Memory B cell (primary cell): ENCODE data around the gene PRTN3.

ENCODE experiments used
- ATAC-seq: fragments of 150-1000 bp; cut with Tn5 transposase; 2 replicates; pipeline ENCODE4 v1.10.0; 2021; ENCODE audit warnings: low read depth, mild to moderate bottlenecking, moderate library complexity
- DNase-seq, 2 donors: peaks; one replicate each; pipeline ENCODE4 v3.0.0; 2022; ENCODE audit warnings: low spot score in 2 of 2
- H3K27ac Mint-ChIP-seq: one replicate; pipeline ENCODE4 v1.8.0; 2022; ENCODE audit warnings: mild to moderate bottlenecking, moderate library complexity, mixed read lengths
- H3K27me3 Mint-ChIP-seq: one replicate; pipeline ENCODE4 v1.8.0; 2022; ENCODE audit warnings: mixed read lengths
- H3K36me3 Mint-ChIP-seq: one replicate; pipeline ENCODE4 v1.8.0; 2022; ENCODE audit warnings: mild to moderate bottlenecking, mixed read lengths
- H3K4me1 Mint-ChIP-seq: one replicate; pipeline ENCODE4 v1.8.0; 2022; ENCODE audit warnings: mixed read lengths
- H3K4me3 Mint-ChIP-seq: one replicate; pipeline ENCODE4 v1.8.0; 2022; ENCODE audit warnings: mild to moderate bottlenecking, moderate library complexity, mixed read lengths
- H3K9me3 Mint-ChIP-seq: one replicate; pipeline ENCODE4 v1.8.0; 2022; ENCODE audit warnings: mixed read lengths

Gene PRTN3

GRCh38 chr19:840519-841206 lies at the start of gene PRTN3:
Gene PRTN3, plus strand, starts transcription at chr19:840999. Its CDS starts 10 bp downstream, at chr19:841009.
- Mint-ChIP-seq H3K9me3 (peaks cover 3% of the 10 kb centered on the region), H3K27me3 (peaks cover 22% of the 10 kb centered on the region), H3K4me3 (no peak within 1 kb of the TSS), H3K27ac (peak within 1 kb of the TSS; percentile 86), H3K36me3 (peaks cover 5% of the 10 kb centered on the region), H3K4me1 (peaks cover 11% of the 10 kb centered on the region)
- no peak for ATAC-seq
- no peak for DNase-seq

- no peaks in the 10 kb centered on the region for H3K4me1 Mint-ChIP-seq
- H3K4me3 Mint-ChIP-seq = no peak overlapping the region
Measured at GRCh38 chr19:791007-791566, 49.7 kb upstream of the PRTN3 start.

GRCh38 chr19:791567-792305 lies 49.1 kb upstream of the PRTN3 start:
- ATAC-seq (no peak), DNase-seq (no peak)
- Mint-ChIP-seq H3K36me3 (no peaks in the 10 kb centered on the region), H3K4me3 (no peak overlapping the region), H3K9me3 (no peaks in the 10 kb centered on the region), H3K27ac (no peak overlapping the region), H3K27me3 (peaks cover 3% of the 10 kb centered on the region), H3K4me1 (peaks cover 1% of the 10 kb centered on the region)

More at GRCh38 chr19:791007-791566, 49.7 kb upstream of the PRTN3 start:
- H3K9me3 Mint-ChIP-seq = no peaks in the 10 kb centered on the region
- ATAC-seq (no peak), DNase-seq (no peak)
- no peaks in the 10 kb centered on the region for H3K36me3 Mint-ChIP-seq
- no peak overlapping the region for H3K27ac Mint-ChIP-seq
- H3K27me3 Mint-ChIP-seq = peaks cover 3% of the 10 kb centered on the region

- Mint-ChIP-seq H3K27ac (no peak overlapping the region), H3K27me3 (peaks cover 3% of the 10 kb centered on the region), H3K4me3 (no peak overlapping the region), H3K36me3 (no peaks in the 10 kb centered on the region), H3K9me3 (no peaks in the 10 kb centered on the region), H3K4me1 (peaks cover 2% of the 10 kb centered on the region)
- DNase-seq (no peak), ATAC-seq (no peak)
Measured at GRCh38 chr19:792306-792885, 48.4 kb upstream of the PRTN3 start.

- Mint-ChIP-seq H3K9me3 (no peaks in the 10 kb centered on the region), H3K4me1 (peaks cover 2% of the 10 kb centered on the region), H3K27me3 (peaks cover 3% of the 10 kb centered on the region), H3K36me3 (peaks cover 2% of the 10 kb centered on the region), H3K27ac (no peak overlapping the region), H3K4me3 (no peak overlapping the region)
- ATAC-seq (no peak), DNase-seq (no peak)
Measured at GRCh38 chr19:793806-794205, 47.0 kb upstream of the PRTN3 start.

GRCh38 chr19:795073-795611 lies 45.7 kb upstream of the PRTN3 start:
- Mint-ChIP-seq H3K27ac (no peak overlapping the region), H3K9me3 (no peaks in the 10 kb centered on the region), H3K4me3 (no peak overlapping the region), H3K4me1 (peaks cover 12% of the 10 kb centered on the region), H3K36me3 (peaks cover 6% of the 10 kb centered on the region), H3K27me3 (no peaks in the 10 kb centered on the region)
- ATAC-seq = no peak
- DNase-seq = no peak

GRCh38 chr19:795691-796581 lies 44.9 kb upstream of the PRTN3 start:
- no peaks in the 10 kb centered on the region for H3K9me3 Mint-ChIP-seq
- H3K27ac Mint-ChIP-seq = no peak overlapping the region
- H3K4me3 Mint-ChIP-seq = peak overlapping the region; percentile 41

GRCh38 chr19:796692-797527 lies 43.9 kb upstream of the PRTN3 start, which contains the start of gene PTBP1:
Gene PTBP1, plus strand, starts transcription at chr19:797452. Its CDS starts 46 bp downstream, at chr19:797498.
- peak within 1 kb of the TSS; percentile 92 for H3K4me3 Mint-ChIP-seq
- ATAC-seq (peak; percentile 82), DNase-seq (peak; percentile 95 to 98)
- H3K27me3 Mint-ChIP-seq = no peaks in the 10 kb centered on the region
- H3K36me3 Mint-ChIP-seq = peaks cover 8% of the 10 kb centered on the region
- no peaks in the 10 kb centered on the region for H3K9me3 Mint-ChIP-seq
- peaks cover 20% of the 10 kb centered on the region for H3K4me1 Mint-ChIP-seq
- peak within 1 kb of the TSS; percentile 86 for H3K27ac Mint-ChIP-seq

More at GRCh38 chr19:795691-796581, 44.9 kb upstream of the PRTN3 start:
- DNase-seq (no peak), ATAC-seq (no peak)
- H3K4me1 Mint-ChIP-seq = peaks cover 17% of the 10 kb centered on the region
- peaks cover 7% of the 10 kb centered on the region for H3K36me3 Mint-ChIP-seq
- H3K27me3 Mint-ChIP-seq = no peaks in the 10 kb centered on the region

- Mint-ChIP-seq H3K36me3 (peaks cover 9% of the 10 kb centered on the region), H3K4me3 (peak overlapping the region; percentile 90)
Measured at GRCh38 chr19:797528-798414, 43.0 kb upstream of the PRTN3 start.

GRCh38 chr19:798415-799075 lies 42.3 kb upstream of the PRTN3 start:
- Mint-ChIP-seq H3K4me1 (peaks cover 24% of the 10 kb centered on the region), H3K27ac (peak overlapping the region; percentile 86), H3K4me3 (peak overlapping the region; percentile 90), H3K36me3 (peaks cover 12% of the 10 kb centered on the region), H3K27me3 (no peaks in the 10 kb centered on the region), H3K9me3 (no peaks in the 10 kb centered on the region)
- ATAC-seq (no peak), DNase-seq (peak; percentile 36 to 50)

More at GRCh38 chr19:797528-798414, 43.0 kb upstream of the PRTN3 start:
- H3K27me3 Mint-ChIP-seq = no peaks in the 10 kb centered on the region
- ATAC-seq (peak; percentile 20), DNase-seq (peak; percentile 79 to 84)
- peak overlapping the region; percentile 86 for H3K27ac Mint-ChIP-seq
- H3K4me1 Mint-ChIP-seq = peaks cover 24% of the 10 kb centered on the region
- H3K9me3 Mint-ChIP-seq = no peaks in the 10 kb centered on the region

GRCh38 chr19:799076-799881 lies 41.5 kb upstream of the PRTN3 start:
- H3K27ac Mint-ChIP-seq = peak overlapping the region; percentile 86
- DNase-seq (no peak), ATAC-seq (no peak)
- H3K4me3 Mint-ChIP-seq = peak overlapping the region; percentile 90
- peaks cover 12% of the 10 kb centered on the region for H3K36me3 Mint-ChIP-seq
- peaks cover 24% of the 10 kb centered on the region for H3K4me1 Mint-ChIP-seq
- H3K9me3 Mint-ChIP-seq = no peaks in the 10 kb centered on the region
- H3K27me3 Mint-ChIP-seq = no peaks in the 10 kb centered on the region
